Hepatocyte (in vitro differentiated cells): ENCODE data around the gene VSIG8.

Experiments
- EZH2 ChIP-seq: fragments of 200-600 bp; sonication (generic); IDR thresholded peaks from 2 replicates; pipeline ENCODE4 v1.6.1; 2016; ENCODE audit warnings: antibody characterized with exemption, mild to moderate bottlenecking, borderline replicate concordance
- EZH2phosphoT487 ChIP-seq: fragments of 200-600 bp; sonication (generic); IDR thresholded peaks from one replicate; pipeline ENCODE4 v1.6.1; 2018; ENCODE audit warnings: antibody characterized with exemption, mild to moderate bottlenecking, low read depth, moderate library complexity; ENCODE audit not compliant: unreplicated experiment, severe bottlenecking

DNA sequence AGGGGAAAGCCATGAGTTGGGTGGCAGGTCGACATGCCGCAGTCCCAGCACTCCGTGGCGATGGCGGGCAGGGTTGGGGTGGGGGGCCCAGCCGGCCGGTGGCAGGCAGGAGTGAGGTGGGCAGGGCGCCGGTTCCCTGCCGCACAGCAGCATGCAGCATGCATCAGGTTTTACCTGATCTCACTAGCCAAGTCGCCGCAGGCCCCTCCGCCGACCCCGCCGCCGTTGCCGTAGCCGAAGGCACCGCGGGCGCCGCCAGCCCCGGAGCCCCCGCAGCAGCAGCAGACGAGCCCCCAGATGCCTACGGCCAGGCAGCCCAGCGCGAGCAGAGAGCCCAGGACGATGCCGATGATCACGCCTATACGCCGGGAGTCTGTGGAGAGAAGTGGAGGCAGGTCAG is 6.7 kb downstream of the VSIG8 start:
- TF ChIP-seq EZH2phosphoT487: no peak
- no peak for TF ChIP-seq EZH2
